Heart left ventricle (tissue), 16 donors: ENCODE results near the gene MEX3C. TPM values are rescaled to one million over a fixed set of nuclear protein-coding genes. Genes with fewer than 3 reads are reported as not detected.

Experiments
- ATAC-seq, 4 donors: fragments of 200-7000 bp; cut with Tn5 transposase; one replicate each; pipeline ENCODE4 v1.9.1; 2020 to 2022; ENCODE audit warnings: moderate library complexity in 4 of 4, mild to moderate bottlenecking in 3 of 4, moderate number of reproducible peaks in 1 of 4
- DNase-seq, 5 donors: peaks; one replicate each; pipeline ENCODE4 v3.0.0-alpha.2; 2020
- H3K27ac ChIP-seq, 12 donors: fragments of 200-600 bp; sonication (generic) in 4 of 12; one replicate each; pipeline versions ENCODE4 v1.5.0 to v1.8.0; 2016 to 2022; ENCODE audit warnings: mild to moderate bottlenecking in 2 of 12
- H3K27me3 ChIP-seq, 9 donors: fragments of 200-600 bp; sonication (generic) in 2 of 9; one replicate each; pipeline versions ENCODE4 v1.5.1 to v1.8.0; 2016 to 2022; ENCODE audit warnings: mild to moderate bottlenecking in 3 of 9
- H3K36me3 ChIP-seq, 9 donors: fragments of 200-600 bp; sonication (generic) in 2 of 9; one replicate each; pipeline versions ENCODE4 v1.5.0 to v1.8.0; 2018 to 2022; ENCODE audit warnings: mild to moderate bottlenecking in 2 of 9
- H3K4me1 ChIP-seq, 12 donors: fragments of 200-600 bp; sonication (generic) in 4 of 12; one replicate each; pipeline versions ENCODE4 v1.5.0 to v1.8.0; 2016 to 2022; ENCODE audit warnings: mild to moderate bottlenecking in 3 of 12
- H3K4me3 ChIP-seq, 12 donors: fragments of 200-600 bp; sonication (generic) in 4 of 12; one replicate each; pipeline versions ENCODE4 v1.5.0 to v1.8.0; 2017 to 2022; ENCODE audit warnings: mild to moderate bottlenecking in 9 of 12, moderate library complexity in 4 of 12
- H3K9me3 ChIP-seq, 12 donors: fragments of 200-600 bp; sonication (generic) in 4 of 12; one replicate each; pipeline versions ENCODE4 v1.5.0 to v1.8.0; 2016 to 2022; ENCODE audit warnings: mild to moderate bottlenecking in 1 of 12
- POLR2A ChIP-seq, 2 donors: fragments of 450-650 bp; IDR thresholded peaks; one replicate each; pipeline ENCODE4 v1.6.1; 2017; ENCODE audit warnings: antibody characterized with exemption in 2 of 2, mild to moderate bottlenecking in 2 of 2, moderate library complexity in 2 of 2
- WGBS, 4 donors: extraction: QIAGEN DNeasy Blood & Tissue Kit in 2 of 4; methylation state at CpG; one replicate each; pipeline versions ENCODE4 v1.1.5 to v1.1.7; 2013 to 2018; 5-methylcytosine and 5-hydroxymethylcytosine counted together
- intact Hi-C, 10 donors: fragments of 100-400 bp; cut with DNase I; formaldehyde crosslinking; loops; one replicate each; pipeline versions ENCODE4 v1.11.1 to v1.14.2; 2022
- polyA plus RNA-seq, 2 donors: library from polyadenylated mRNA; stranded (reverse); fragments of 200-250 nt; gene quantifications; one replicate each; pipeline ENCODE4 v1.2.3, GENCODE V29; 2013
- total RNA-seq, 9 donors: library from RNA; depleted of rRNA in 2 of 9; stranded (reverse); fragments of >200 nt in 2 of 9; fragmentation: NEBNext Ultra II Directional in 3 of 9; extraction: Animal tissue kit (Norgen Biotek cat#: 25700) in 3 of 9; gene quantifications; one replicate each; pipeline versions ENCODE4 v1.1.0 to v1.2.4, GENCODE V29; 2016 to 2023
- TF ChIP-seq, protein P1 (sequence below), 12 donors: fragments of 200-600 bp; sonication (generic) in 4 of 12; IDR thresholded peaks; one replicate each; pipeline versions ENCODE4 v1.5.0 to v1.8.0; 2018 to 2022; ENCODE audit warnings: antibody characterized with exemption in 12 of 12, mild to moderate bottlenecking in 5 of 12
- donor health status: ischemic (EF 13 %, LVEDD 7.1; RV severe dilation, severe dysfunction).
- donor health status: healthy with polysubstance abuse.
- donor health status: DM: no; HTN: yes; CAD: no.
- donor health status: DM: no; HTN: no; CAD: no.
- donor health status: ischemic (EF 25% LVEDD 6.9; RV normal size, moderate dysfunction).
- donor health status: ischemic (EF 25% LVEDD 5.7; RV mildly dilated, moderate dysfunction).
- donor health status: healthy.
- donor health status: DM: yes; HTN: yes; CAD: no.
- donor health status: ischemic (EF 35%, LVEDD 5.7; RV mildly dilated, moderate dysfunction).
- donor health status: nonischemic (EF 11% LVEDD 7.7; RV severe dilation, severe dysfunction).
- donor health status: DM: yes; HTN: yes; CAD: no.
- donor health status: PGD.
- donor health status: ischemic (EF 29% LVEDD 5.4; RV normal size, mild dysfunction).
- donor health status: nonischemic (EF 23%, LVEDD 6.1; RV moderate dilation, normal function).

The MEX3C gene
- total and polyA plus RNA-seq, 11 donors: 6.2 to 28.2 (median 20.6) TPM

DNA sequence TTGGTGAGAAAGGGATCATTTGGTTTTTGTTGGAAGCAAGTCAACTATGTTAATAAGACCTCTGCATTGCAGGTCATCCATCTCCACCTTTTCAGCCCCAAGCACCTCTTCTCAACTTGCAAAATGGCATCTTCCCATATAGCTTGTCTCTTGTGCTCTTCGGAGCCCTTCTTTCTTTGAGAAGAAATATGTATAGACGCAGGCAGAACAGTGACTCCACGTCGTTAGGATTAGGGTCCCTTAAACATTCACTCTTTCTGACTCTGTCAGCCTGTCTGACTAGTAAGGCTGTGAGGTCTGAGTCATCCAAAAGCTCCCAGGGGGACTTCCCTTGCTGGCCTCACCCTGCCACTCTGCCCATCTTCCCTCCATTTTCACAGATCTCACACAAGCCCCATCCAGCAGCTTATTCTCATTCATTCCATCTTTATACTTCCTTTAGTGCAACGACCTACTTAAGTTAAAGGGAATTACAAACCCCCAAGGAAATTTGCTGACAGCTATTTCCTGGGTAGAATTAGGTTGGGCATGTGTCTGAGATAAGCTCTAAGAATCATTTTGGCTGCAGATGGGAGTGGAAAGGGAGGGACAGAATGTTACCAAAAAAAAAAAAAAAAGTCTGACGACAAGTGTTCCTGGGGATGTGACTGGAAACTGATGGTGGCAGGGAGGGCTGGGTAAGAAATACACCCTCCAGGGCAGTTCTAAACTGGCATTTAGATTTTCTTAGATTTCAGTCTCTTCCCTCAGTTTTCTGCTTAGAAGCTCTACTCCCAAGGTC lies 37.7 kb upstream of the MEX3C start:
- TF ChIP-seq, protein P1, sequence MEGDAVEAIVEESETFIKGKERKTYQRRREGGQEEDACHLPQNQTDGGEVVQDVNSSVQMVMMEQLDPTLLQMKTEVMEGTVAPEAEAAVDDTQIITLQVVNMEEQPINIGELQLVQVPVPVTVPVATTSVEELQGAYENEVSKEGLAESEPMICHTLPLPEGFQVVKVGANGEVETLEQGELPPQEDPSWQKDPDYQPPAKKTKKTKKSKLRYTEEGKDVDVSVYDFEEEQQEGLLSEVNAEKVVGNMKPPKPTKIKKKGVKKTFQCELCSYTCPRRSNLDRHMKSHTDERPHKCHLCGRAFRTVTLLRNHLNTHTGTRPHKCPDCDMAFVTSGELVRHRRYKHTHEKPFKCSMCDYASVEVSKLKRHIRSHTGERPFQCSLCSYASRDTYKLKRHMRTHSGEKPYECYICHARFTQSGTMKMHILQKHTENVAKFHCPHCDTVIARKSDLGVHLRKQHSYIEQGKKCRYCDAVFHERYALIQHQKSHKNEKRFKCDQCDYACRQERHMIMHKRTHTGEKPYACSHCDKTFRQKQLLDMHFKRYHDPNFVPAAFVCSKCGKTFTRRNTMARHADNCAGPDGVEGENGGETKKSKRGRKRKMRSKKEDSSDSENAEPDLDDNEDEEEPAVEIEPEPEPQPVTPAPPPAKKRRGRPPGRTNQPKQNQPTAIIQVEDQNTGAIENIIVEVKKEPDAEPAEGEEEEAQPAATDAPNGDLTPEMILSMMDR (IDR thresholded peaks at IDR 0.05): no peak
- no peak for TF ChIP-seq POLR2A (IDR thresholded peaks at IDR 0.05)
- ATAC-seq (peak in 2 of 4 donors; percentile 31 to 41), DNase-seq (no peak)
- H3K27ac ChIP-seq: no peak overlapping the region
- no peak overlapping the region for H3K4me3 ChIP-seq
- 29 to 35% (median 34%) methylated on average over 6 of the region's 6 CpGs for WGBS, 4 donors
- intact Hi-C loops: no loop called here
- no peaks in the 10 kb centered on the region for H3K36me3 ChIP-seq
- H3K4me1 ChIP-seq: peaks cover 0 to 7% (median 0%) of the 10 kb centered on the region in 12 donors
- no peaks in the 10 kb centered on the region for H3K27me3 ChIP-seq
- no peaks in the 10 kb centered on the region for H3K9me3 ChIP-seq

DNA sequence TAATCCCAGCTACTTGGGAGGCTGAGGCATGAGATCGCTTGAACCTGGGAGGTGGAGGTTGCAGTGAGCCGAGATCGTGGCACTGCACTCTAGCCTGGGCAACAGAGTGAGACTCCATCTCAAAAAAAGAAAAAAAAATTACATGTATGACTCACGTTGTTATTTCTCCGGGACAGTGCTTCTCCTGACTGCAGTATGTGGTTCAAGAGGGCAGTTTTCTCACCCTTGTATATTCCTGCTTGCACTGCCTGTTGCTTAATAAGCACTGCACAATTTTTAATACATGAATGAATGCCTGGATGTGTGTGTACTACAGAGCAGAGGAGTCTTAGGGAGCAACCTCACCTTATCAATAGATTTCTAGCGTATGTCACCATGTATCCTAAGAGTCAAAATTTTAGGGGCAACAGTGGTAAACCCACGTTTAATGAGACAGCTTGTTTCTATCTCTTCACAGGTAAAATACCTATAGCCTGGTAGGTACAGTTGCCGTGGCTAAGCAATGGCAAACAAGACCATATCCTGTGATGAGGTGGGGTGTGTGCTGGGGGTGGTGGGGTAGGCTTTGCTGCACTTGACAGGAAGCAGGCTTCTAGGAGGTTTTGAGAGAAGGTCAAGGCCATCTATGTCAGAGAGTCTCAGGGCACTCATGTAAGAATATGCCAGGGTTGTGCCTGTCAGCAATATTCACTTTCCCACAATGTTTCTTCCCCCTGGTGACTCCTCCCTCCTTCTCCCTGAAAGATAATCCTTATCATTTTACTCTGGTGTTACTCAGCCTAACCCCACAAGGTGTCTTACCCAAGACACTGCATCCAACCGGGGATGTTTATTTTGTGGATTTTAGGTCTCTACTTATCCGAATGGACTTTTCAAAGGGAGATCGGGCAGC lies 36.9 kb upstream of the MEX3C start:
- no peak overlapping the region for H3K4me3 ChIP-seq
- no peak for DNase-seq
- intact Hi-C loops: no loop called here
- no peaks in the 10 kb centered on the region for H3K27me3 ChIP-seq
- H3K4me1 ChIP-seq: peaks cover 0 to 7% (median 0%) of the 10 kb centered on the region in 12 donors
- WGBS, 4 donors: 76 to 83% (median 78%) methylated on average over 11 of the region's 11 CpGs
- no peak for TF ChIP-seq POLR2A (IDR thresholded peaks at IDR 0.05)
- TF ChIP-seq, protein P1 (IDR thresholded peaks at IDR 0.05): no peak
- no peaks in the 10 kb centered on the region for H3K36me3 ChIP-seq
- H3K27ac ChIP-seq: no peak overlapping the region
- H3K9me3 ChIP-seq: no peaks in the 10 kb centered on the region
- no peak for ATAC-seq

DNA sequence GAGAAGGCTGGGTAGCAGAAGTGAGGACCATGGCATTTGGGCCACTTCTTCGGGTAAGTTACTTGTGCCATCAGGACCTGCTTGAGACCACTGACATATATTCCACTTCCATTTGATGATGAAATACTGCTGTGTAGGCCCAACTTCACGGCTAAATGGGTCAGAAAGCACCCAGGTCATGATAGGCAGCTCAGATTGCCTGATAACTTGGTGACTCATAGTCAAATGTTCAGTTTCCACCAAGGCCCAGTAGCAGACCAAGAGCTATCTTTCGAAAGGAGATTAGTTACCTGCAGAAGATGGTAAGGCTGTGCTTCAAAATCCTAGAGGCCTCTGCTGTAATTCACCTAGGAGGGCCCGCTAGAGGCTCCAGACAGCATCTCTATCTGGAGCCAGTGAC lies 31.8 kb upstream of the MEX3C start:
- Histone ChIP-seq H3K36me3 (no peaks in the 10 kb centered on the region), H3K4me1 (no peaks in the 10 kb centered on the region), H3K9me3 (no peaks in the 10 kb centered on the region), H3K27me3 (no peaks in the 10 kb centered on the region), H3K27ac (no peak overlapping the region), H3K4me3 (no peak overlapping the region)
- ATAC-seq: no peak
- WGBS, 4 donors: 87 to 95% (median 91%) methylated on average over 3 to 4 of the region's 4 CpGs
- no peak for DNase-seq
- TF ChIP-seq, protein P1 (IDR thresholded peaks at IDR 0.05): no peak
- no peak for TF ChIP-seq POLR2A (IDR thresholded peaks at IDR 0.05)
- intact Hi-C loops: no loop called here

DNA sequence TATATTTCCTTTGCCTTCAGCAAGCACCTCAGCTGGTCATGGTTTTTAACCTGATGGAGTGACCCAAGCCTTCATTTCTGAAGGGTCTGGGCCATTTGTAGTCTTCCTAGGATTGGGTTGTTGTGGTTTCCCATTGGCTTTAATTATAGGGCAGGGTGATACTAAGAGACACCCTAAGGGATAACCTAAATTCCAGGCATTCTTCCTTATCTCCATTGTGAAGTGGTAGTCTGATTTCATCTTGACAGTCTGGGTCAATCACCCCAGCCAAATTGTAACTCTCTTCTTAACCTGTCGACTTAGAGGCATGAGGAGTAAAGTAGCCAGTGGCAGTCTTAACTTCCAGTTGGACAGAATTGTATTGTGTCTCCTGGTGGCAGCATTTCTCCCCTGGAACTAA lies 30.2 kb upstream of the MEX3C start:
- DNase-seq: no peak
- WGBS, 4 donors: 22 to 50% (median 30%) methylated on average over 1 of the region's 1 CpG
- intact Hi-C loops: no loop called here

More for the DNA sequence above, 30.2 kb upstream of the MEX3C start:
- no peak for TF ChIP-seq POLR2A (IDR thresholded peaks at IDR 0.05)
- TF ChIP-seq, protein P1 (IDR thresholded peaks at IDR 0.05): no peak
- H3K4me3 ChIP-seq: no peak overlapping the region
- no peak for ATAC-seq
- H3K9me3 ChIP-seq: no peaks in the 10 kb centered on the region
- no peaks in the 10 kb centered on the region for H3K4me1 ChIP-seq
- no peaks in the 10 kb centered on the region for H3K36me3 ChIP-seq
- H3K27ac ChIP-seq: no peak overlapping the region
- no peaks in the 10 kb centered on the region for H3K27me3 ChIP-seq
